ENCODE results near the gene LSM11.

LSM11 gene

DNA sequence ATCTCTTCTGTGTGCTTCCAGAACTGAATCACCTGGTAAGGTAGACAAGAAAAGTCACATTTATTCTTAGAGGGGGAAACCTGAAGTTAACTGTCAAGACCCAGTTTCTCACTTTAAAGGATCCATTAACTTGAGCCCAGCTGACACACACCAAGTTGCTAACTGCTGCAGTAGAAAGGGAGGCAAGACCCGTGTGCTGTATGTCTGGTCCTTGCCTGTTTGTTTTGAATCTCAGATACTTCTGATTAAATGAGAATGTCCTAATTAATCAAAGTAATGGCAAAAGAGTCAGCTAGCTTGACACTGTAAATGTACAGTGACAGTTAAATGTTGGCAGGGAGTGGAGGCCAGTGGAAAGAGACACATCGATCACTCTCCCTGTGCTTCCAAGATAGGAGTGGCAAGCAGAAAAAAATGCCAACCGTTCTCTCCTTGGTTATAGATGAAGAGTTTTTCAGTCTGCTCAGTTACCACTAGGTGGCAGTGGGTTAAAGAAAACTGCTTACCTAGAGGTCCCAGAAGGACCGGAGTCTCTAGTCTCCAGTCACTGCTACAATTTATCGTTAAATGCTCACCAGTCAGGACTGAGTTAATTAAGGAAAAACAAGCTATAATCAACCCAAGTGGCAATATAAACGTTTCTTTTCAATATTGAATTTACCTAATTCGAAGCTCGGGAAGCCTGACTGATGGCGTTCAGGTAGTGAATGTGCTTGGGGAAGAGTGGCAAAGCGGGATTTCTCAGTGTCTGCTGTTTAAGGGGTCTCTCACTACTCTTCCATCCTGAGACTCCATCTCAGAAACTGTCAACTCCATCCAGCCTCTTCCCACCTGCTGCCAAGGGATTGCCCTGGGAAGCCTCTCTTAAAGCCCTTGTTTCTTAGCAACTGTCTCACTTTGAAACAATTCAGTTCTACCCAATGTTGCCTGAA is 18.4 kb downstream of the LSM11 start:
- H3K4me3 ChIP-seq (ENCODE audit: low read depth, low read length), result no peak overlapping the region
- TF ChIP-seq, protein P1, sequence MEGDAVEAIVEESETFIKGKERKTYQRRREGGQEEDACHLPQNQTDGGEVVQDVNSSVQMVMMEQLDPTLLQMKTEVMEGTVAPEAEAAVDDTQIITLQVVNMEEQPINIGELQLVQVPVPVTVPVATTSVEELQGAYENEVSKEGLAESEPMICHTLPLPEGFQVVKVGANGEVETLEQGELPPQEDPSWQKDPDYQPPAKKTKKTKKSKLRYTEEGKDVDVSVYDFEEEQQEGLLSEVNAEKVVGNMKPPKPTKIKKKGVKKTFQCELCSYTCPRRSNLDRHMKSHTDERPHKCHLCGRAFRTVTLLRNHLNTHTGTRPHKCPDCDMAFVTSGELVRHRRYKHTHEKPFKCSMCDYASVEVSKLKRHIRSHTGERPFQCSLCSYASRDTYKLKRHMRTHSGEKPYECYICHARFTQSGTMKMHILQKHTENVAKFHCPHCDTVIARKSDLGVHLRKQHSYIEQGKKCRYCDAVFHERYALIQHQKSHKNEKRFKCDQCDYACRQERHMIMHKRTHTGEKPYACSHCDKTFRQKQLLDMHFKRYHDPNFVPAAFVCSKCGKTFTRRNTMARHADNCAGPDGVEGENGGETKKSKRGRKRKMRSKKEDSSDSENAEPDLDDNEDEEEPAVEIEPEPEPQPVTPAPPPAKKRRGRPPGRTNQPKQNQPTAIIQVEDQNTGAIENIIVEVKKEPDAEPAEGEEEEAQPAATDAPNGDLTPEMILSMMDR (IDR thresholded peaks at IDR 0.05; ENCODE audit: low read depth, low read length), result peak; percentile 73

DNA sequence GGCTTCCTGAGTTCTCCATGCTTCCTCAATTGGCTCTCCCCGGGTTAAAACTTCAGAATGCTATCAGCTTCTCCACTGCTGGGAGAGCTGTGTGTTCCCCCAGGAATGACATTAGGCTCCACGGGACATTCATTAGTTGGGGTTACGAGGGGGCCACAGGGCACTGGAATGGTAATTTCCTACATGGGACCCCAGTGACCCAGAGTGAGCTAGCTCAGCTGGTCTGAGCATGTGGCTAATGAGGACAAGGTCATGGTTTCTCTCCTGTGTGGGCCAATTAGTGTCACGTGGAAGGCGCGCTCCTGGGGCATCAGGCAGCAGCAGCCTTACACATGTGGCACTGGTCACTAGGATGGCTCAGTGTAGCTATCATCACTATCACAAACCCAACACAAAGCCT is 21.0 kb downstream of the LSM11 start:
- TF ChIP-seq, protein P1 (IDR thresholded peaks at IDR 0.05; ENCODE audit: low read depth, low read length), result no peak
- H3K4me3 ChIP-seq (ENCODE audit: low read depth, low read length), result no peak overlapping the region

DNA sequence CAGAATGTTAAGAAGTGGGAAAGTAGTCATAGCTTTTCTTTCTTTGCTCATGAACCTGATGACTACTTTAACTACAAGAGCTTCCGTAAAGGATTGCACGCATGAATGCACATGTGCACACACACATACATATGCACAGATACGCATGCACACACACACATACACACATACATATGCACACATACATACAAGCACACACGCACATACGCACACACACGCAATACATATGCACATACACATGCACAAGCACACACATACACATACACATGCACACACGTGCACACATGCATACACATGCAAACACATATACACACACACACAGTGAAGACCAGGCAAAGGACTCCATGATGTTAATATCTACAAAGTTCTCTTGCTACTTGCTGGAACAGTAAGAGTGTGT is 22.9 kb downstream of the LSM11 start:
- TF ChIP-seq, protein P1 (IDR thresholded peaks at IDR 0.05; ENCODE audit: low read depth, low read length), result no peak
- no peak overlapping the region for H3K4me3 ChIP-seq (ENCODE audit: low read depth, low read length)

DNA sequence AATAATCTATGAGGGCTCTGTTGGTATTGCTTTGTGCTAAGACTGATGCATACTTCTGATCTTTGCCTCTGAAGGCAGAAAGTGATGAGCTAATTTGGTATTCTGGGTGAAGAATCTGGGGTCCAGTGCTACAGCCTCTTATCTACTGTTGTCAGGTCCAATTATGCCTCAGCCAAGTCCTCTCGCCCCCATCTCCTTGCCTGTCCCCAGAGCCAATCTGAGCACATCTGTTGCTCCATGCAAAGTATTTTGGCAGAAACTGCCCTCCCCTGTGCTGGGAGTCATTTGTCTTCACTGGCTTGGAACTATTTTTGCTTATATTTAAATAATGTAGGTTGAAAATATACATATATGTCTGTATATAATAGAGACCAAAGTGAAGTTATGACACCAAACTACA is 23.4 kb downstream of the LSM11 start:
- TF ChIP-seq, protein P1 (IDR thresholded peaks at IDR 0.05; ENCODE audit: low read depth, low read length), result no peak

DNA sequence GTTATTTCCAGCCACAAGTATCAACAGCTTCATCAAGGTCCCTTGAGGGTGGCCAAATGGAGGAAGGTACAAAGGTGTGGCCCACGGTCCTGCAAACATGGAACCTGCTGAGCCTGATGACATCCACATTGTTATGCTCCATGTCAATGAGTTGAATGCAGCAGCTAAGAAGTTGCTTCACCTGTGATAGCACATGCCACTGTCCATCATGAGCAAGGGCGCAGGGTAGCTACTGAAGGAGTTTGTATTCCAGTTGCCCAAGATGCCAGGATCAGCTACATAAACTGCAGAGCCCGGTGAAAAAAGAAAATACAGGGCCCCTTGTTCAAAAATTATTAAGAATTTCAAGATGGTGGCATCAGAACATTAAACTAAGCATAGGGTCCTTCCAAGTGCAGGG is 24.2 kb downstream of the LSM11 start:
- no peak overlapping the region for H3K4me3 ChIP-seq (ENCODE audit: low read depth, low read length)
- TF ChIP-seq, protein P1 (IDR thresholded peaks at IDR 0.05; ENCODE audit: low read depth, low read length), result no peak

More for the DNA sequence above, 23.4 kb downstream of the LSM11 start:
- H3K4me3 ChIP-seq (ENCODE audit: low read depth, low read length), result no peak overlapping the region

DNA sequence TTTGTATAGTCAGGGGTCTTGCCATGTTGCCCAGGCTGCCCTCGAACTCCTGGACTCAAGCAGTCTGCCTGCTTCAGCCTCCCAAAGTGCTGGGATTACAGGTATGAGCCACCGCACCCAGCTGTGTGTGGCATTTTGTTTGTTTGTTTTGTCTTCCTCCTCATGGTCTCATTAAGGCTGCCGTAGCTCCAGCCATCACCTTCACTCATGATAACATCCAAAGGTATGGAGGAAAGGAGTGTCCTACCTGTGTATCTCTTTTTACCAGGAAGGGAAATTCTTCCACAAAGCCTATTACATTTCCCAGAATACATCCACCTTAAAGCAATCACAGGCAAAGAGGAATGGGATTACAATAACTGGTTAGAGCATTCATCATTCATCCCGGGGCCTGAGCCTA is 27.2 kb downstream of the LSM11 start:
- no peak overlapping the region for H3K4me3 ChIP-seq (ENCODE audit: low read depth, low read length)
- TF ChIP-seq, protein P1 (IDR thresholded peaks at IDR 0.05; ENCODE audit: low read depth, low read length), result no peak

DNA sequence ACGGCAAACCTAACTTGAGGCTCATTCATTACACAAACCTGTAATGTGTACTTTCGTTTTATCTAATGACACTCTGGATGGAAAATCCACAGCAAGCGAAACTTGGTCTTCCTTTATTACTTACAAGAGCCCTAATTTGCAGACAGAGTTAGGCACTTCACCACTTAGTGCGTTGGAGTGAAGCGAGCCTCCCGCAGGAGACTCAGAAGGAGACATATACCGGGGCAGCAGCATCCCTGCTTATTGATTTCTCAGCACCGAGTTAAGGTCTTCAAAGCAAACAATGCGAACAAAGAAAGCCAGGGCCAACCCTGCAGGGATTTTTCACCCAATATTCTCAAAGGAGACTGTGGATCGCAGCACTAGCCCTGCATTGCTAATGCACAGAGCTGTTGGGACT is 28.6 kb downstream of the LSM11 start:
- TF ChIP-seq, protein P1 (IDR thresholded peaks at IDR 0.05; ENCODE audit: low read depth, low read length), result no peak

More for the DNA sequence above, 28.6 kb downstream of the LSM11 start:
- no peak overlapping the region for H3K4me3 ChIP-seq (ENCODE audit: low read depth, low read length)

Measured in WI38 (cell line).